ENCODE data around the gene MESP1. TPM values are rescaled to one million over a fixed set of nuclear protein-coding genes. Genes with fewer than 3 reads are reported as not detected.

Gene MESP1
- total RNA-seq, 1 experiment from 2014 or later, result 32.9 TPM

DNA sequence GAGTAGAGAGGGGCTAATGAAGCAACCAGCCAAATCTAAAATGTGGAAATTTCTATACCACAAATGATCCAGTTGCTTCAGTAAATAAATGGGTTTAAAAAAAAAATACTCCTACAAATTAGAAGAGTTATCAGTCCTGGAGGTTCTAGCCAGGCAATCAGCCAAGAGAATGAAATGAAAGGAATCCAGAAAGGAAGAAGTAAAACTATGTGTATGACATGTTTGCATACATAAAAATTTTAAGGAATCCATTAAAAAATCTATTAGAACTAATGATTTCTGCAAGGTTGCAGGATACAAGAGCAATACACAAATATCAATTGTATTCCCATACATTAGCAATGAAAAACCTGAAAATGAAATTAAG lies 34.7 kb upstream of the MESP1 start:
- H3K4me1 ChIP-seq (ENCODE audit: insufficient read depth, low read length), result peaks cover 51% of the 10 kb centered on the region
- H3K27ac ChIP-seq (ENCODE audit: low read length), result peak overlapping the region; percentile 99
- no peaks in the 10 kb centered on the region for H3K36me3 ChIP-seq (ENCODE audit: low read depth, low read length)
- no peak overlapping the region for H2AFZ ChIP-seq (ENCODE audit: low read length)
- no peaks in the 10 kb centered on the region for H3K79me2 ChIP-seq (ENCODE audit: low read length)
- TF ChIP-seq, protein P1, sequence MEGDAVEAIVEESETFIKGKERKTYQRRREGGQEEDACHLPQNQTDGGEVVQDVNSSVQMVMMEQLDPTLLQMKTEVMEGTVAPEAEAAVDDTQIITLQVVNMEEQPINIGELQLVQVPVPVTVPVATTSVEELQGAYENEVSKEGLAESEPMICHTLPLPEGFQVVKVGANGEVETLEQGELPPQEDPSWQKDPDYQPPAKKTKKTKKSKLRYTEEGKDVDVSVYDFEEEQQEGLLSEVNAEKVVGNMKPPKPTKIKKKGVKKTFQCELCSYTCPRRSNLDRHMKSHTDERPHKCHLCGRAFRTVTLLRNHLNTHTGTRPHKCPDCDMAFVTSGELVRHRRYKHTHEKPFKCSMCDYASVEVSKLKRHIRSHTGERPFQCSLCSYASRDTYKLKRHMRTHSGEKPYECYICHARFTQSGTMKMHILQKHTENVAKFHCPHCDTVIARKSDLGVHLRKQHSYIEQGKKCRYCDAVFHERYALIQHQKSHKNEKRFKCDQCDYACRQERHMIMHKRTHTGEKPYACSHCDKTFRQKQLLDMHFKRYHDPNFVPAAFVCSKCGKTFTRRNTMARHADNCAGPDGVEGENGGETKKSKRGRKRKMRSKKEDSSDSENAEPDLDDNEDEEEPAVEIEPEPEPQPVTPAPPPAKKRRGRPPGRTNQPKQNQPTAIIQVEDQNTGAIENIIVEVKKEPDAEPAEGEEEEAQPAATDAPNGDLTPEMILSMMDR (conservative IDR thresholded peaks at IDR 0.05; ENCODE audit: low read depth, low read length), result no peak
- peak; percentile 45 for DNase-seq
- ChIA-PET CTCF (no interaction called here), POLR2A (ENCODE audit: unreplicated experiment) (no interaction called here)
- H3K27me3 ChIP-seq (ENCODE audit: low read length), result no peaks in the 10 kb centered on the region
- no peaks in the 10 kb centered on the region for H3K9me2 ChIP-seq (replicated peaks; ENCODE audit: low read length)
- no peak overlapping the region for H3K4me2 ChIP-seq (ENCODE audit: low read length)
- intact Hi-C loops (cut with micrococcal nuclease), result no loop called here
- no peaks in the 10 kb centered on the region for H4K20me1 ChIP-seq (ENCODE audit: low read length)
- ATAC-seq, result no peak
- no peaks in the 10 kb centered on the region for H3K9me3 ChIP-seq (ENCODE audit: low read length)
- no peak overlapping the region for H3K4me3 ChIP-seq (ENCODE audit: low read length)
- BruUV-seq (replicated peaks), result no TSS peak
- no peaks in the 10 kb centered on the region for H3F3A ChIP-seq (ENCODE audit: low read length, unreplicated experiment)
- no peak overlapping the region for H3K9ac ChIP-seq (ENCODE audit: low read length)

DNA sequence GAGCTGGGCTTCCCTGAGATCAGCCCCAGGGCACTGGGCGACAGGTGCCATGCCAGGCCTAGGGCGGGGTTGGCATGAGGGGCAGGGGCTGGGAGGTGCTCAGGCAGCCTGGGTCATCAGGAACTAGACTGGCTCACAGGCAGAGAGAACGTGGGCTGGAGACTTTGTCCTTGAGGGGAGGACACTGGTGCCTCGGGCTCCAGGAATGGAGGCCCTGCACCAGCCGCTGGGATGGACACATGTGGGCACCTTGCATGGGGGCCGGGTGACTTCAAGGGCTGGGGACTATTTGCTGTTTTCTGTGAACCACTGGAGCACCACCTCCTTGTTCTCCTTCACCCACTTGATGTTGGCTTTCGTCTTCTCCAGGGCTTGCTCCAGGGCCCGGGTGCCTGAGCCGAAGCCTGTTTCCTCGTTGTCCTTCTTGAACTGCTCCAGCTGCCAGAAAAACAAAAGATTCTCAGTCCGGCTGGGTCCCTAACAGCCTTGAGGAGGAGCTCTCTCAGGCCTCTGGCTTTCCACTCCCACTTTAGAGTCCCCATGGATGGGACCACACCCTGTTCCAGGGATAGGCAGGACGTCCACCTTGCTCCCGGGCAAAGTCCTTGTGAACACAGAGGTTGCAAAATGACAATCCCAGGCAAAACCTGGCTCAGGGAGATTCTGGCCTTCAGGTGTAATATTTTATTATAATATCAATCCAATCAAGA lies 34.2 kb upstream of the MESP1 start:
- H3K4me1 ChIP-seq (ENCODE audit: insufficient read depth, low read length), result peaks cover 56% of the 10 kb centered on the region
- TF ChIP-seq, protein P1 (conservative IDR thresholded peaks at IDR 0.05; ENCODE audit: low read depth, low read length), result no peak
- TF ChIP-seq EZH2 (IDR thresholded peaks at IDR 0.05; ENCODE audit: low read length, unreplicated experiment), result no peak
- TF ChIP-seq EZH2phosphoT487 (IDR thresholded peaks at IDR 0.05; ENCODE audit: borderline replicate concordance, low read length), result no peak
- no peak overlapping the region for H2AFZ ChIP-seq (ENCODE audit: low read length)
- CTCF ChIA-PET, result no interaction called here
- H3K36me3 ChIP-seq (ENCODE audit: low read depth, low read length), result no peaks in the 10 kb centered on the region
- POLR2A ChIA-PET (ENCODE audit: unreplicated experiment), result no interaction called here
- H3K79me2 ChIP-seq (ENCODE audit: low read length), result no peaks in the 10 kb centered on the region
- peak overlapping the region; percentile 35 for H3K4me2 ChIP-seq (ENCODE audit: low read length)
- no peaks in the 10 kb centered on the region for H4K20me1 ChIP-seq (ENCODE audit: low read length)
- no peaks in the 10 kb centered on the region for H3K9me3 ChIP-seq (ENCODE audit: low read length)
- BruUV-seq (replicated peaks), result TSS peak; percentile 85
- ATAC-seq, result peak; percentile 29; the same call in 1 of the 2 replicates
- no peak overlapping the region for H3K4me3 ChIP-seq (ENCODE audit: low read length)
- H3K27me3 ChIP-seq (ENCODE audit: low read length), result no peaks in the 10 kb centered on the region
- H3F3A ChIP-seq (ENCODE audit: low read length, unreplicated experiment), result no peaks in the 10 kb centered on the region
- DNase-seq, result peak; percentile 51
- intact Hi-C loops (cut with micrococcal nuclease), result no loop called here
- H3K27ac ChIP-seq (ENCODE audit: low read length), result peak overlapping the region; percentile 99
- no peaks in the 10 kb centered on the region for H3K9me2 ChIP-seq (replicated peaks; ENCODE audit: low read length)
- no peak overlapping the region; the same call in 1 of the 2 replicates for H3K9ac ChIP-seq (ENCODE audit: low read length)

DNA sequence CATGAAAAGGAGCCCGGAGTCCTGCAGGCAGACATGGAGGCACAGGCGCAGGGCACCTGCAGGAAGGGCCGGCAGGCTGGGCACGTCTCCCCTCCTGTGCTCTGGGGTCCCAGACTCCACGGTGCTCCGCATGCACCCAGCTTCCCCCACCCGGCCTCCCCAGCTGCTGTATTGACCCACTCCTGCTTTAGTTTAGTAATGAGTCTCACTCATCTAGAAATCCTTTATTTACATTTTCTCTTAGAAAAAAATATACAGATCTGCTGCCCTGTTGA lies 33.6 kb upstream of the MESP1 start:
- Histone ChIP-seq H4K20me1 (ENCODE audit: low read length) (no peaks in the 10 kb centered on the region), H3K4me3 (ENCODE audit: low read length) (no peak overlapping the region), H3K79me2 (ENCODE audit: low read length) (no peaks in the 10 kb centered on the region), H3F3A (ENCODE audit: low read length, unreplicated experiment) (no peaks in the 10 kb centered on the region), H2AFZ (ENCODE audit: low read length) (no peak overlapping the region), H3K27me3 (ENCODE audit: low read length) (no peaks in the 10 kb centered on the region), H3K27ac (ENCODE audit: low read length) (peak overlapping the region; percentile 99), H3K36me3 (ENCODE audit: low read depth, low read length) (no peaks in the 10 kb centered on the region), H3K9me3 (ENCODE audit: low read length) (no peaks in the 10 kb centered on the region), H3K9me2 (replicated peaks; ENCODE audit: low read length) (no peaks in the 10 kb centered on the region), H3K9ac (ENCODE audit: low read length) (no peak overlapping the region), H3K4me2 (ENCODE audit: low read length) (no peak overlapping the region), H3K4me1 (ENCODE audit: insufficient read depth, low read length) (peaks cover 58% of the 10 kb centered on the region)
- CTCF ChIA-PET, result interaction anchor here (0.8 kb wide), 1 partner anchor 90 kb away, joined by 4 read pairs; no protein-coding TSS in a partner anchor
- ATAC-seq (no peak), DNase-seq (no peak)
- TF ChIP-seq, protein P1 (conservative IDR thresholded peaks at IDR 0.05; ENCODE audit: low read depth, low read length), result no peak
- no peak for TF ChIP-seq EZH2 (IDR thresholded peaks at IDR 0.05; ENCODE audit: low read length, unreplicated experiment)
- no peak for TF ChIP-seq EZH2phosphoT487 (IDR thresholded peaks at IDR 0.05; ENCODE audit: borderline replicate concordance, low read length)
- POLR2A ChIA-PET (ENCODE audit: unreplicated experiment), result no interaction called here
- no TSS peak for BruUV-seq (replicated peaks)
- intact Hi-C loops (cut with micrococcal nuclease), result no loop called here

Measured in PC-3 (cell line).